Measurements from ENCODE around the gene FOXO6.

The FOXO6 gene

DNA sequence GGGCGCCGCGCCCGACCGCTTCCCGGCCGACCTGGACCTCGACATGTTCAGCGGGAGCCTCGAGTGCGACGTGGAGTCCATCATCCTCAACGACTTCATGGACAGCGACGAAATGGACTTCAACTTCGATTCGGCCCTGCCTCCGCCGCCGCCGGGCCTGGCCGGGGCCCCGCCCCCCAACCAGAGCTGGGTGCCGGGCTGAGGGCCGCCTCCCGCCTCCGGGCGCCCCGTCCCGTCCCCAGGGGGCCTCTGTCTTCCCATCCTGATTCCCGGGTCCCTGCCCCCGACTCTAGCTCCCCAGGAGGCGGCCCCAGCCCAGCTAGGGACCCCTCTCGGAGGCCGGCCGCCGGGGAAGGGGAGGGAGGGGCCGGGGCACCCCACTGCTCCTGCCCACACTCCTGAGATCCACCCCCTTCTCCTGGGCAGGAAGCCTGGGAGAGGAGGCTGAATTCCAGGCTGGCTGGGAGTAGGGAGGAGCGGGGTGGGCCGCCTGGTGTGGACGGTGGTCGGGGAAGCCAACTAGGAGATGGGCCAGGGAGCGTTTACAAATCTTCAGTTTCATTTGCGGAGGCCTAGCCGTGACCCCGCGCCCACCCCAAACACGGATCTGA lies 21.4 kb downstream of the FOXO6 start:
- no peak overlapping the region for H3K4me3 ChIP-seq (ENCODE audit: low read depth, low read length)
- TF ChIP-seq, protein P1, sequence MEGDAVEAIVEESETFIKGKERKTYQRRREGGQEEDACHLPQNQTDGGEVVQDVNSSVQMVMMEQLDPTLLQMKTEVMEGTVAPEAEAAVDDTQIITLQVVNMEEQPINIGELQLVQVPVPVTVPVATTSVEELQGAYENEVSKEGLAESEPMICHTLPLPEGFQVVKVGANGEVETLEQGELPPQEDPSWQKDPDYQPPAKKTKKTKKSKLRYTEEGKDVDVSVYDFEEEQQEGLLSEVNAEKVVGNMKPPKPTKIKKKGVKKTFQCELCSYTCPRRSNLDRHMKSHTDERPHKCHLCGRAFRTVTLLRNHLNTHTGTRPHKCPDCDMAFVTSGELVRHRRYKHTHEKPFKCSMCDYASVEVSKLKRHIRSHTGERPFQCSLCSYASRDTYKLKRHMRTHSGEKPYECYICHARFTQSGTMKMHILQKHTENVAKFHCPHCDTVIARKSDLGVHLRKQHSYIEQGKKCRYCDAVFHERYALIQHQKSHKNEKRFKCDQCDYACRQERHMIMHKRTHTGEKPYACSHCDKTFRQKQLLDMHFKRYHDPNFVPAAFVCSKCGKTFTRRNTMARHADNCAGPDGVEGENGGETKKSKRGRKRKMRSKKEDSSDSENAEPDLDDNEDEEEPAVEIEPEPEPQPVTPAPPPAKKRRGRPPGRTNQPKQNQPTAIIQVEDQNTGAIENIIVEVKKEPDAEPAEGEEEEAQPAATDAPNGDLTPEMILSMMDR (IDR thresholded peaks at IDR 0.05; ENCODE audit: low read depth, low read length, missing control alignments), result no peak
- DNase-seq (ENCODE audit: low read depth), result no peak

DNA sequence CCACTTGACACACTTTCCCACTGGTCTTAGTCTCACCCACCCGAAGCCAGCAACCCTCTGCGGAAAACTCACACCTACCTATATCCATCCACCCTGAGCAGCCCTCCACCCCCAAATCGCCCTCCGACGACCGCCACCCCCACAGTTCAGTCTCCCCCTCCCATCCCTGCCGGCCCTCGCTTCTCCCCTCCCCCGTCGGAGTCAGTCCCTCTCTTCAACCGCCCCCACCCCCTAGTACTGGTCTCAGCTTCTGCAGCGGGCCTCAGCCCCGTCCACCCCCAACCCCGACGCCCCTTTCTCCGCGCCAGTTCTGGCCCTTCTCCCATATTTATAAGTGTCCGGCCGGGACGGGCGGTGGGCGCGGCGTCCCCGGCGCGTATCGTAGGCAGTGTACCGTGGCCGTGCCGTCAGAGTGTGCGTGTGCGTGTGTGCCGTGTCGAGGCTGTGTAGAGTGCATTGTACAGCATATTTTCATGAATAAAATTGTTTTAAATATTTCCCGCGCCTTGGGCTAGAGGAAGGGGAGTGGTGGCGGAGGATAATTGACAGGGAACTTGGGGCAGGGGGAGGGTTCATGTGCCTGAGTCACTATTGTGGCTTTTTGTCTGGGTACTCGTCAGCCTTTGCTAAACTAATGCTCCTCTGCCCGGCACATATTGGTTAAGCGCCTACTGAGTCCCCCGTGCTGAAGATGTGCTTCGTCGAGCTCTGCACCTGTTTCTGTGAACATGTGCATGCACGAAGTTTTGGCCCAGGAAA lies 22.0 kb downstream of the FOXO6 start:
- DNase-seq (ENCODE audit: low read depth), result no peak
- no peak overlapping the region for H3K4me3 ChIP-seq (ENCODE audit: low read depth, low read length)
- TF ChIP-seq, protein P1 (IDR thresholded peaks at IDR 0.05; ENCODE audit: low read depth, low read length, missing control alignments), result no peak

DNA sequence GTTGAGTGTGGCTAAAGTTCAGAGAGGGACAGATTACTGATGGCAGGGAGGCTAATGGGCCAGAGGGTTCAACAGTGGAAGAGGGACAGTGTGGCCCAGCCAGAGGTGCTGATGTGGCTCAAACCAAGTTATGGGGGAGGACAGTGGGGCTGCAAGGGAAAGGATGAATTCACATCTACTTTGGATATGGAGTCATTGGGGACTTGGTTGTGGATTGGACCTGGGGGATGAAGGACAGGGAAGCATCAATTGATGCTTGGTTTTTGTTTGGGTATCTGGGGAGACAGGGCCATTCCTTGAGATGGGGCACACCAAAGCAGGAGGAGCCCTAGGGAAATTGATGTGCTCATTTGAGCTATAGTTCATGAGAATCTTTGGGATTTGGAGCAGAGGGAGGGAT lies 23.3 kb downstream of the FOXO6 start:
- no peak for DNase-seq (ENCODE audit: low read depth)
- TF ChIP-seq, protein P1 (IDR thresholded peaks at IDR 0.05; ENCODE audit: low read depth, low read length, missing control alignments), result no peak
- no peak overlapping the region for H3K4me3 ChIP-seq (ENCODE audit: low read depth, low read length)

DNA sequence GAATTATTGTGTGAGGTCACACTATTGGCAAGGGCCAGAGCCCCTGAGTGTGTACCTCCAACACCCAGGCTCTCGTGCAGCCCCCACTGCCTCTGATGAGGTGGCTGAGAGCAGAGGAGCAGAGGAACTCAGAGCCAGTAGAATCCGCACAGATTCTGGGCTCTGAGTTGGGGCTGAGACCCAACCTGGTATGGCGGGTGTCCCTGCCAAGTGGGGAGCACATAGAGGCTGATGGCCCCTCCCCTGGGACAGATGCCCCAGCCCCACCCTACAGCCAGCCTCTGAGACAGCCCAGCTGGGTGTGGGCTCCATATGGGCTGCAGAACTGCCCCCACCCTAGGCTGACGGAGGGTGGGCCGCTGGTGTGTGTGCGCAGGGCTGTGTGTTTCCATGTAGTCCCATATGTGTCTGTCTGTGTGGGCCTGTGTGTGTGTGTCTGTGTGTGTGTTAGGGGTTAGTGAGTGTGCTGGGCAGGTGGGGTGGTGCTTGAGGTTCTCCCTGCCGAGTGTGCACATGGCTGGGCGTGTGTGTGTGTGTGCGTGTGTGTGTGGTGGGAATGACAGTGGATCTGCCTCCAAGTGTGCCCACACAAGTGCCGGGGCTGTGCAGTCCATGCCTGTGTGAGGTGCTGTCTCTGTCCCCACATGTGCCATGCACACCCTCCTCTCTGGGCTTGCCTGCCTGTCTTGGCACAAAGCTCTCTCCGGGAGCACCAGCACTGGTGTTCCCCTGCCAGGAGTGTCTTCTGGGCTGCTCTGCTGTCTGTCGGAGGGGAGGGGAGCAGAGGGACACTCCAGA lies 24.4 kb downstream of the FOXO6 start:
- DNase-seq (ENCODE audit: low read depth), result no peak
- TF ChIP-seq, protein P1 (IDR thresholded peaks at IDR 0.05; ENCODE audit: low read depth, low read length, missing control alignments), result no peak

DNA sequence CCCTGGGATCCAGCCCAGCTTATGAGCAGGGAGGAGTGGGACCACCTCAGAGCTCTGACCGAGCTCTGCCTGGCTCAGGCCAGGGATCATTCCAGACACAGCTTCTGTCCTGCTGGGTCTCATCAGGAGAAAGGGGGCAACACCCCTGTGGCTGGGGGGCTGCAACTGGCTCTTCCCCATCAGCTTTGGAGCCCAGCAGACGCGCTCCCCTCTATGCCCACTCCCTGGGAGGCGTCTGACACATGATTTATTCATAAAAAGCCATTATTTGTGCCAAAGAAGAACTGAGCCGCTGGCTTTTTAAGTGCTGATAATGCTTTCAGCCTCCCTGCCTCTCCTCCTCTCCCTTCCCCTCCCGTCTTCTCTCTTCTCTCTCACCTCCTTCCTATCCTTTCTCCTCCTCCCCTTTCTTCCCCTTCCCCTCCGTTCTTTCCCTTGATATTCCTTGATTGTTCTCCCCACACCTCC lies 25.0 kb downstream of the FOXO6 start:
- TF ChIP-seq, protein P1 (IDR thresholded peaks at IDR 0.05; ENCODE audit: low read depth, low read length, missing control alignments), result no peak
- H3K4me3 ChIP-seq (ENCODE audit: low read depth, low read length), result no peak overlapping the region
- DNase-seq (ENCODE audit: low read depth), result no peak

More for the DNA sequence above, 24.4 kb downstream of the FOXO6 start:
- no peak overlapping the region for H3K4me3 ChIP-seq (ENCODE audit: low read depth, low read length)

DNA sequence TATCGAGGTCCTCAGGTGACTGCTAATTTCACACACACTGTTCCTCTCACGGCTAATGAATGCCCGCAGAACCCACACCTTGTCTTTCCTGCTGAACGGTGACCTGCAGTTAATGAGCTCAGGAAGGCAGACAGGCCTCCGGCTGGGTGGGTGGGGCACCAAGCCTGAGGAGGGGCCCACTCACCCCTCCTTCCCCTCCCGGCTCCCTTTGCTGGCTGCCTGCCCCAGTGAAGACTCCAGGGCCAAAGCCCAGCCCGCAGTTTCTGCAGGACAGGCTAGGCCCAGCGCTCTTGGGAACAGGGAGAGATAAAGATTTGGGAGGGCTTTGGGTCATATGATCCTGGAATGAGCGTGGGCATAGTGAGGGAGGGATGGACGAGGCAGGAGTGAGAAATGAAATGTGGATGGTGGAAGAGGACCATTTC lies 26.4 kb downstream of the FOXO6 start:
- H3K4me3 ChIP-seq (ENCODE audit: low read depth, low read length), result no peak overlapping the region
- no peak for DNase-seq (ENCODE audit: low read depth)
- TF ChIP-seq, protein P1 (IDR thresholded peaks at IDR 0.05; ENCODE audit: low read depth, low read length, missing control alignments), result no peak

All from GM12864 (cell line).